WERI-Rb-1 (cell line): ENCODE measurements around the gene CRADD.

Experiments used
- DNase-seq: peaks from one replicate; pipeline ENCODE4 v3.0.0-alpha.2; 2020
- H3K27ac ChIP-seq: fragments of 250-450 bp; sonication (Bioruptor Pico); 2 replicates; pipeline ENCODE4 v1.5.1; 2020; ENCODE audit warnings: mild to moderate bottlenecking, moderate library complexity
- H3K27me3 ChIP-seq: fragments of 250-450 bp; sonication (Bioruptor Pico); 2 replicates; pipeline ENCODE4 v1.5.1; 2021; ENCODE audit warnings: mild to moderate bottlenecking, low read depth, moderate library complexity; ENCODE audit not compliant: insufficient read depth, severe bottlenecking
- H3K36me3 ChIP-seq: fragments of 250-450 bp; sonication (Bioruptor Pico); 2 replicates; pipeline ENCODE4 v1.5.1; 2020; ENCODE audit warnings: mild to moderate bottlenecking, moderate library complexity
- H3K4me3 ChIP-seq: 2 replicates; pipeline ENCODE4 v1.5.1; 2011; ENCODE audit warnings: low read depth, mild to moderate bottlenecking, control low read depth, low read length
- H3K9me3 ChIP-seq: fragments of 250-450 bp; sonication (Bioruptor Pico); 2 replicates; pipeline ENCODE4 v1.5.1; 2021; ENCODE audit warnings: mild to moderate bottlenecking, moderate library complexity; ENCODE audit not compliant: severe bottlenecking
- TF ChIP-seq, protein P1 (sequence below): IDR thresholded peaks from 2 replicates; pipeline ENCODE4 v1.5.1; 2011; ENCODE audit warnings: low read depth, mild to moderate bottlenecking, control low read depth, inconsistent platforms, low read length

The CRADD gene

DNA sequence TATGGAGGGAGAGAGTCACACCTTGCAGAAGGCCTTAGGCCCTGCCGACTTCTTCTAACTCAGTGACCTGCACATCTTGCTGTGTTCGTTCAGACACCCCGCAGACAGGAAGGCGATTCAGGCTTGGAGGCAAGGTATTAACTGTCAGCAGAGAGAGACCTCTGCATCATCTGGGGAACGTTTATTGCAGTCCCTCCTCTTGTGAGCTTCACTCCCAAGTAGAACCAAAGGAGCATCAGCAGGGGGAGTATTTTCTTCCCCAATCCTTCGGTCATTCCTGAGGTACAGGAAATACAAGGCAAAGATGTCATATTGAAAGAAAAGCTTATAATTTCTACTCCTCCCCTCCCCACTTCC lies 217.9 kb downstream of the CRADD start:
- TF ChIP-seq, protein P1, sequence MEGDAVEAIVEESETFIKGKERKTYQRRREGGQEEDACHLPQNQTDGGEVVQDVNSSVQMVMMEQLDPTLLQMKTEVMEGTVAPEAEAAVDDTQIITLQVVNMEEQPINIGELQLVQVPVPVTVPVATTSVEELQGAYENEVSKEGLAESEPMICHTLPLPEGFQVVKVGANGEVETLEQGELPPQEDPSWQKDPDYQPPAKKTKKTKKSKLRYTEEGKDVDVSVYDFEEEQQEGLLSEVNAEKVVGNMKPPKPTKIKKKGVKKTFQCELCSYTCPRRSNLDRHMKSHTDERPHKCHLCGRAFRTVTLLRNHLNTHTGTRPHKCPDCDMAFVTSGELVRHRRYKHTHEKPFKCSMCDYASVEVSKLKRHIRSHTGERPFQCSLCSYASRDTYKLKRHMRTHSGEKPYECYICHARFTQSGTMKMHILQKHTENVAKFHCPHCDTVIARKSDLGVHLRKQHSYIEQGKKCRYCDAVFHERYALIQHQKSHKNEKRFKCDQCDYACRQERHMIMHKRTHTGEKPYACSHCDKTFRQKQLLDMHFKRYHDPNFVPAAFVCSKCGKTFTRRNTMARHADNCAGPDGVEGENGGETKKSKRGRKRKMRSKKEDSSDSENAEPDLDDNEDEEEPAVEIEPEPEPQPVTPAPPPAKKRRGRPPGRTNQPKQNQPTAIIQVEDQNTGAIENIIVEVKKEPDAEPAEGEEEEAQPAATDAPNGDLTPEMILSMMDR, result no peak
- Histone ChIP-seq H3K27me3 (no peaks in the 10 kb centered on the region), H3K27ac (no peak overlapping the region), H3K4me3 (no peak overlapping the region), H3K9me3 (no peaks in the 10 kb centered on the region), H3K36me3 (no peaks in the 10 kb centered on the region)
- no peak for DNase-seq

DNA sequence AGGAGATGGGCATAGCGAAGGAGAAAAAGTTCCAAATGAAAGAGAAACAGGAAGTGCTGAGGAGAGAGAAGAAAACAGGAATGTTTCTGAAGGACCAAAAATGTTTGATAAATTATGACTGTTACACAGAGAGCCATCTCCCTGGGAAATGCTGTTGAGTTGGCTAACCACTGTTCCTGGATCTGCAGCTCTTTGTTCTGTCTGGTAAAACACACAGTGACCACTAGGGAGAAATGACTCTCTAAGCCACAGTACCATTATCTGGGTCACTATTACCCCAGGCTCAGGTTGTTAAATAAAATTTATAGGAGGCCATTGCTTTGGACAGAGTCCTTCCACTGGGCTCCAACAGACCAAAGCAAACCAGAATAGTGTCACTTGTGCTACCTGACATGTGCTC lies 219.3 kb downstream of the CRADD start:
- no peak for DNase-seq

DNA sequence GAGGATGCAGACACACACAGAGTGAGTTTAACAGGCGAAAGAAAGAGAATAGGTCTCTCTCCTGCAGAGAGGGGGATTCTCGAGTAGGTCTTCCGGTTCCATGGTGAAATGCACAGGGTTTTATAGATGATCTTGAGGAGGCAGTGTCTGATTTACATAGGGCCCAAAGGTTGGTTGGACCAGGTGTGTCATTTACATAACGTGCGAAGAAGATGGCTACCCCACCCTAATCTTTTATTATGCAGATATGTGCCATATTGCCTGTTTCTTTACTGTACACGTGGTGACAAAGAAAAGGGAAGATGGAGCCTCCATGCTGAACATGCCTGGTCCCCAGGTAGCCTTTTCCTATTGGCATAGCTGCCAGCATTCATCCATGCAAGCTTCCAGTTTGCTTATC lies 219.8 kb downstream of the CRADD start:
- Histone ChIP-seq H3K9me3 (no peaks in the 10 kb centered on the region), H3K27ac (no peak overlapping the region), H3K36me3 (no peaks in the 10 kb centered on the region), H3K4me3 (no peak overlapping the region), H3K27me3 (no peaks in the 10 kb centered on the region)
- no peak for DNase-seq
- TF ChIP-seq, protein P1, result no peak

More for the DNA sequence above, 219.3 kb downstream of the CRADD start:
- TF ChIP-seq, protein P1, result 0 out of 2 replicates have a peak, but pooled peaks have one; percentile 21
- no peaks in the 10 kb centered on the region for H3K9me3 ChIP-seq
- no peak overlapping the region for H3K4me3 ChIP-seq
- H3K27me3 ChIP-seq, result no peaks in the 10 kb centered on the region
- H3K36me3 ChIP-seq, result no peaks in the 10 kb centered on the region
- no peak overlapping the region for H3K27ac ChIP-seq

DNA sequence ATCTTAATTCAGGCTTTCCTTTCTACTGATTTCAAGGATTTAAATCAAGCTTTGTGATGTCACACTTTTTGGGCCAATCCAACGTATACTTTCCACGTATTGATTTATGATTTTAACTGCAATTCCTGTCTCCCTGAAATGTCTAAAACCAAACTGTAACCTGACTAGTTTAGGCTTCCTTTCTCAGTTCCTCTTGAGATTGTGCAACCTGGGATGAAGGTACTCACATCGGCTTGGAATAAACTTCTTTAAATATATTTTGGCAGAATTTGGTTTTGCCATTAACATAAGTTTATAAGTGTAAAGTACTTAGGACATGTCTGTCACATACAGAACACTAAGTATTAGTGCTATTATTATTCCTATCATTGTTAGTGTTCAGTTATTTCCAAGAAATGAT lies 224.6 kb downstream of the CRADD start:
- Histone ChIP-seq H3K4me3 (no peak overlapping the region), H3K27ac (no peak overlapping the region), H3K36me3 (no peaks in the 10 kb centered on the region), H3K9me3 (peaks cover 2% of the 10 kb centered on the region), H3K27me3 (no peaks in the 10 kb centered on the region)
- TF ChIP-seq, protein P1, result no peak
- DNase-seq, result no peak

DNA sequence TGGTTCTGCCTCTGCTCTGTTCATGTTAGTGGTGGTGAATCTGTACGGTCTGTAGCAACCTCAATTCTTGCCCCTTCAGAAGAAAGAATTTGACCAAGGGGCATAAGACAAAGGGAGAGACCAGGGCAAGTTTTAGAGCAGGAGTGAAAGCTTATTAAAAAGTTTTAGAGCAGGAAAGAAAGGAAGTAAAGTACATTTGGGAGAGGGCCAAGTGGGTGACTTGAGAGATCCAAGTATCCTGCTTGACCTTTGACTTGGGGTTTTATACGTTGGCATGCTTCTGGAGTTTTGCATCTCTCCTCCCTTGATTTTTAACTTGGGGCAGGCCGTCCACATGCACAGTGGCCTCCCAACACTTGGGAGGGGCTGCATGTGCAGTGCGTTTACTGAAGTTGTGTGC lies 225.0 kb downstream of the CRADD start:
- Histone ChIP-seq H3K36me3 (no peaks in the 10 kb centered on the region), H3K9me3 (peaks cover 2% of the 10 kb centered on the region), H3K4me3 (no peak overlapping the region), H3K27ac (no peak overlapping the region), H3K27me3 (no peaks in the 10 kb centered on the region)
- DNase-seq, result no peak
- TF ChIP-seq, protein P1, result no peak

DNA sequence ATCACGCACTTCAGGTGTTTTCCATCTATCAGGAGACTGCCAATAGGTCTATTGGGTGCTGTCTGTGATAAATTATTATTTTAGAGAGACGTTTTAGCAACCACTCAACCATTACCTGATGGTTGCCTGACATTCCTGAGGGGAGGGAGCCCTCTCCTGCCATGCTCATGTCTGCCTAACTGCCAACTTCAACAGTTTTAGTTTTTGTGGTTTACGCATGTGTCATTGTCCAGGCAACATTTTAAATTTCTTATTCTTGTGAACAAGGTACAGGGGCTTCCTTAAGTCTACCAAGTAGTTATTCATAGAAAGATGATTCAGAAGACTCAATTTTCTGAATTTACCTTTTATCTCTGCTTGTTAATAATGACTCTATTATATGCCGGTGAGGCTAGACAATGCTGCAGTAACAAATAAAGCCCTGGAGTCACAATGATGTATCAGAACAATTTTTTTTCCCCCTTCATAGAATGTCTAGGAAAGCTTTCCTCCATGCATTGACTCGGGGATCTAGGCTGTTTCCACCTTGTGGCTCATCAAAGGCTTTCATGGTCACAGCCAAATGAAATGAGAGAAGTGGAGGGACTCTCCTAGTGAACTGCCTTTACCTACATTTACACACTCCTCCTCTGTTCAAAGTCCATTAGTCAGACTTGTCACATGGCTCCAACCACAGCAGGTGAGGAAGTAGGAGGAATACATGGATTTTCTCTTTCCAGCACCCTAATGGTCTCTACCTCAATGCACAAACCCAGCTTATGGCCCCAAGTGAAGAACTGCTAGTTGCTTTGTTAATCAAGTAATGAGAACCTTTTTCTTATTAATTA lies 225.8 kb downstream of the CRADD start:
- Histone ChIP-seq H3K4me3 (no peak overlapping the region), H3K27me3 (no peaks in the 10 kb centered on the region), H3K9me3 (peaks cover 2% of the 10 kb centered on the region), H3K27ac (no peak overlapping the region), H3K36me3 (no peaks in the 10 kb centered on the region)
- no peak for DNase-seq
- TF ChIP-seq, protein P1, result no peak
